Gastroesophageal sphincter (tissue), 4 donors: ENCODE data around the gene DSG4. TPM values are rescaled to one million over a fixed set of nuclear protein-coding genes. Genes with fewer than 3 reads are reported as not detected.

Experiments used
- ATAC-seq: fragments of 150-250 bp; one replicate; pipeline ENCODE4 v1.9.1; 2016; ENCODE audit warnings: mild to moderate bottlenecking, moderate library complexity
- H3K27ac ChIP-seq, 4 donors: fragments of 200-600 bp; sonication (generic) in 3 of 4; 1 replicate in 3 of 4; 2 replicates in 1 of 4; pipeline ENCODE4 v1.5.1; 2016 to 2019
- H3K27me3 ChIP-seq: fragments of 200-600 bp; sonication (generic); one replicate; pipeline ENCODE4 v1.5.1; 2019
- H3K36me3 ChIP-seq, 2 donors: fragments of 200-600 bp; sonication (generic); one replicate each; pipeline ENCODE4 v1.5.1; 2019; ENCODE audit warnings: control low read depth in 1 of 2
- H3K4me1 ChIP-seq, 3 donors: fragments of 200-600 bp; sonication (generic); 1 replicate in 2 of 3; 2 replicates in 1 of 3; pipeline ENCODE4 v1.5.1; 2016 to 2019; ENCODE audit warnings: control low read depth in 2 of 3
- H3K4me3 ChIP-seq, 2 donors: fragments of 200-600 bp; sonication (generic); one replicate each; pipeline ENCODE4 v1.5.1; 2019; ENCODE audit warnings: mild to moderate bottlenecking in 1 of 2, moderate library complexity in 1 of 2
- H3K9me3 ChIP-seq, 3 donors: fragments of 200-600 bp; sonication (generic); one replicate each; pipeline ENCODE4 v1.5.1; 2017 to 2019; ENCODE audit warnings: control low read depth in 2 of 3
- EP300 ChIP-seq: sonication (generic); formaldehyde crosslinking; IDR thresholded peaks from one replicate; pipeline ENCODE4 v1.6.1; 2017; ENCODE audit warnings: antibody characterized with exemption, mild to moderate bottlenecking
- POLR2A ChIP-seq, 2 donors: fragments of 450-650 bp; IDR thresholded peaks; one replicate each; pipeline ENCODE4 v1.6.1; 2017; ENCODE audit warnings: antibody characterized with exemption in 2 of 2, mild to moderate bottlenecking in 2 of 2, moderate library complexity in 1 of 2
- POLR2AphosphoS5 ChIP-seq: sonication (generic); formaldehyde crosslinking; IDR thresholded peaks from one replicate; pipeline ENCODE4 v1.6.1; 2017; ENCODE audit warnings: antibody characterized with exemption
- WGBS, 2 donors: methylation state at CpG; one replicate each; pipeline ENCODE4 v1.1.5; 2018; ENCODE audit warnings: low coverage in 1 of 2; 5-methylcytosine and 5-hydroxymethylcytosine counted together
- total RNA-seq, 4 donors: library from RNA; depleted of rRNA; stranded (reverse); fragments of >200 nt; gene quantifications; one replicate each; pipeline ENCODE4 v1.1.0, GENCODE V29; 2016
- TF ChIP-seq, protein P1 (sequence below), 4 experiments: fragments of 200-600 bp in 2 of 4; fragments of 450-650 bp in 2 of 4; sonication (generic) in 1 of 4; IDR thresholded peaks; one replicate each; pipeline ENCODE4 v1.5.1; 2017 to 2019; ENCODE audit warnings: antibody characterized with exemption in 4 of 4, mild to moderate bottlenecking in 2 of 4, moderate library complexity in 2 of 4

Gene DSG4
- total RNA-seq, 4 donors from 2014 or later: not detected

- no peak overlapping the region for H3K27ac ChIP-seq
- no peaks in the 10 kb centered on the region for H3K4me1 ChIP-seq
- ATAC-seq: no peak
- no peak overlapping the region for H3K4me3 ChIP-seq
- no peaks in the 10 kb centered on the region for H3K36me3 ChIP-seq
- 81 to 86% methylated on average over 3 of the region's 3 CpGs for WGBS, 2 donors
- H3K9me3 ChIP-seq: no peaks in the 10 kb centered on the region
- H3K27me3 ChIP-seq: no peaks in the 10 kb centered on the region
- TF ChIP-seq POLR2A (IDR thresholded peaks at IDR 0.05) (no peak), POLR2AphosphoS5 (no peak)
- TF ChIP-seq, protein P1, sequence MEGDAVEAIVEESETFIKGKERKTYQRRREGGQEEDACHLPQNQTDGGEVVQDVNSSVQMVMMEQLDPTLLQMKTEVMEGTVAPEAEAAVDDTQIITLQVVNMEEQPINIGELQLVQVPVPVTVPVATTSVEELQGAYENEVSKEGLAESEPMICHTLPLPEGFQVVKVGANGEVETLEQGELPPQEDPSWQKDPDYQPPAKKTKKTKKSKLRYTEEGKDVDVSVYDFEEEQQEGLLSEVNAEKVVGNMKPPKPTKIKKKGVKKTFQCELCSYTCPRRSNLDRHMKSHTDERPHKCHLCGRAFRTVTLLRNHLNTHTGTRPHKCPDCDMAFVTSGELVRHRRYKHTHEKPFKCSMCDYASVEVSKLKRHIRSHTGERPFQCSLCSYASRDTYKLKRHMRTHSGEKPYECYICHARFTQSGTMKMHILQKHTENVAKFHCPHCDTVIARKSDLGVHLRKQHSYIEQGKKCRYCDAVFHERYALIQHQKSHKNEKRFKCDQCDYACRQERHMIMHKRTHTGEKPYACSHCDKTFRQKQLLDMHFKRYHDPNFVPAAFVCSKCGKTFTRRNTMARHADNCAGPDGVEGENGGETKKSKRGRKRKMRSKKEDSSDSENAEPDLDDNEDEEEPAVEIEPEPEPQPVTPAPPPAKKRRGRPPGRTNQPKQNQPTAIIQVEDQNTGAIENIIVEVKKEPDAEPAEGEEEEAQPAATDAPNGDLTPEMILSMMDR (IDR thresholded peaks at IDR 0.05): no peak
Measured at GRCh38 chr18:31407649-31408048, 31.1 kb downstream of the DSG4 start.

GRCh38 chr18:31409276-31409675 lies 32.7 kb downstream of the DSG4 start:
- Histone ChIP-seq H3K27me3 (no peaks in the 10 kb centered on the region), H3K9me3 (no peaks in the 10 kb centered on the region), H3K36me3 (no peaks in the 10 kb centered on the region), H3K27ac (no peak overlapping the region), H3K4me3 (no peak overlapping the region), H3K4me1 (no peaks in the 10 kb centered on the region)
- 8 to 63% methylated on average over 1 to 3 of the region's 4 CpGs for WGBS, 2 donors
- no peak for ATAC-seq
- TF ChIP-seq, protein P1 (IDR thresholded peaks at IDR 0.05): no peak
- TF ChIP-seq EP300: no peak
- TF ChIP-seq POLR2AphosphoS5: no peak
- TF ChIP-seq POLR2A (IDR thresholded peaks at IDR 0.05): no peak

GRCh38 chr18:31410716-31411483 lies 34.3 kb downstream of the DSG4 start:
- Histone ChIP-seq H3K4me3 (no peak overlapping the region), H3K36me3 (no peaks in the 10 kb centered on the region), H3K4me1 (no peaks in the 10 kb centered on the region), H3K27me3 (no peaks in the 10 kb centered on the region), H3K9me3 (no peaks in the 10 kb centered on the region), H3K27ac (no peak overlapping the region)
- no peak for ATAC-seq
- no peak for TF ChIP-seq EP300
- TF ChIP-seq, protein P1 (IDR thresholded peaks at IDR 0.05): no peak
- no peak for TF ChIP-seq POLR2A (IDR thresholded peaks at IDR 0.05)
- no peak for TF ChIP-seq POLR2AphosphoS5
- 60 to 69% methylated on average over 9 to 17 of the region's 37 CpGs for whole genome bisulfite sequencing, 2 donors

DNA sequence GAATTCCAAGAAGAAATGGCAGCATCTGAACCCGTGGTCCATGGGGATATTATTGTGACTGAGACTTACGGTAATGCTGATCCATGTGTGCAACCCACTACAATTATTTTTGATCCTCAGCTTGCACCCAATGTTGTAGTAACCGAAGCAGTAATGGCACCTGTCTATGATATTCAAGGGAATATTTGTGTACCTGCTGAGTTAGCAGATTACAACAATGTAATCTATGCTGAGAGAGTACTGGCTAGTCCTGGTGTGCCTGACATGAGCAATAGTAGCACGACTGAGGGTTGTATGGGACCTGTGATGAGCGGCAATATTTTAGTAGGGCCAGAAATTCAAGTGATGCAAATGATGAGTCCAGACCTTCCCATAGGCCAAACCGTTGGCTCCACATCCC lies 36.6 kb downstream of the DSG4 start:
- Histone ChIP-seq H3K4me3 (no peak overlapping the region), H3K27ac (no peak overlapping the region), H3K36me3 (no peaks in the 10 kb centered on the region), H3K4me1 (no peaks in the 10 kb centered on the region), H3K9me3 (no peaks in the 10 kb centered on the region), H3K27me3 (no peaks in the 10 kb centered on the region)
- no peak for ATAC-seq
- 78 to 100% methylated on average over 4 of the region's 6 CpGs for WGBS, 2 donors
- TF ChIP-seq, protein P1 (IDR thresholded peaks at IDR 0.05): no peak
- TF ChIP-seq POLR2A (IDR thresholded peaks at IDR 0.05) (no peak), POLR2AphosphoS5 (no peak), EP300 (no peak)

GRCh38 chr18:31417850-31418249 lies 41.3 kb downstream of the DSG4 start:
- Histone ChIP-seq H3K9me3 (no peaks in the 10 kb centered on the region), H3K27ac (no peak overlapping the region), H3K4me1 (no peaks in the 10 kb centered on the region), H3K4me3 (no peak overlapping the region), H3K36me3 (no peaks in the 10 kb centered on the region), H3K27me3 (no peaks in the 10 kb centered on the region)
- TF ChIP-seq POLR2AphosphoS5: no peak
- TF ChIP-seq, protein P1 (IDR thresholded peaks at IDR 0.05): no peak
- TF ChIP-seq POLR2A (IDR thresholded peaks at IDR 0.05): no peak
- no peak for TF ChIP-seq EP300
- no peak for ATAC-seq
